Left ventricle myocardium inferior (tissue), 1 donor: ENCODE data around the gene NAALADL1. TPM values are rescaled to one million over a fixed set of nuclear protein-coding genes. Genes with fewer than 3 reads are reported as not detected.
A peak's percentile ranks its signal among the peaks of the same experiment; 100 is the strongest.

ENCODE experiments used
- DNase-seq: peaks from one replicate; pipeline ENCODE4 v3.0.0-alpha.2; 2020
- H3K27ac ChIP-seq: fragments of 200-600 bp; replicated peaks from 2 replicates; pipeline ENCODE4 v1.8.0; 2021
- H3K27me3 ChIP-seq: fragments of 200-600 bp; 2 replicates; pipeline ENCODE4 v1.8.0; 2021; ENCODE audit warnings: low read depth
- H3K36me3 ChIP-seq: fragments of 200-600 bp; 2 replicates; pipeline ENCODE4 v1.8.0; 2021
- H3K4me1 ChIP-seq: fragments of 200-600 bp; 2 replicates; pipeline ENCODE4 v1.8.0; 2021
- H3K4me3 ChIP-seq: fragments of 200-600 bp; 2 replicates; pipeline ENCODE4 v1.8.0; 2021; ENCODE audit warnings: mild to moderate bottlenecking, moderate library complexity
- H3K9me3 ChIP-seq: fragments of 200-600 bp; replicated peaks from 2 replicates; pipeline ENCODE4 v1.8.0; 2021
- CTCF ChIP-seq: fragments of 200-600 bp; IDR thresholded peaks from 2 replicates; pipeline ENCODE4 v1.8.0; 2021; ENCODE audit warnings: antibody characterized with exemption, mild to moderate bottlenecking, borderline replicate concordance
- intact Hi-C: fragments of 100-400 bp; cut with micrococcal nuclease; formaldehyde crosslinking; loops from one replicate; pipeline ENCODE4 v1.11.0; 2022
- total RNA-seq: library from RNA; stranded (reverse); fragmentation: NEBNext Ultra II Directional; extraction: Animal tissue kit (Norgen Biotek cat#: 25700); gene quantifications from one replicate; pipeline ENCODE4 v1.2.1, GENCODE V29; 2021
- donor health status: DM: no; HTN: yes; CAD: no; lungs with severe emphysema.

NAALADL1 gene
- total RNA-seq, 1 donor from 2014 or later: 4.8 TPM

- Histone ChIP-seq H3K27ac (no peak overlapping the region), H3K27me3 (no peaks in the 10 kb centered on the region), H3K9me3 (no peaks in the 10 kb centered on the region), H3K36me3 (no peaks in the 10 kb centered on the region), H3K4me3 (no peak overlapping the region), H3K4me1 (peaks cover 1% of the 10 kb centered on the region)
- DNase-seq: no peak
- peak; percentile 66 for TF ChIP-seq CTCF
- intact Hi-C loops: no loop called here
Observed at GRCh38 chr11:65078151-65078550, 19.8 kb upstream of the NAALADL1 start.

GRCh38 chr11:65077451-65077850 is 19.1 kb upstream of the NAALADL1 start:
- no peak overlapping the region for H3K27ac ChIP-seq
- intact Hi-C loops: no loop called here

GRCh38 chr11:65072631-65072966 is 14.2 kb upstream of the NAALADL1 start:
- Histone ChIP-seq H3K36me3 (no peaks in the 10 kb centered on the region), H3K27me3 (no peaks in the 10 kb centered on the region), H3K4me3 (no peak overlapping the region), H3K4me1 (no peaks in the 10 kb centered on the region), H3K9me3 (no peaks in the 10 kb centered on the region), H3K27ac (no peak overlapping the region)
- intact Hi-C loops: no loop called here
- TF ChIP-seq CTCF: no peak
- no peak for DNase-seq

More at GRCh38 chr11:65077451-65077850, 19.1 kb upstream of the NAALADL1 start:
- DNase-seq: no peak
- H3K4me1 ChIP-seq: no peaks in the 10 kb centered on the region
- H3K9me3 ChIP-seq: no peaks in the 10 kb centered on the region
- H3K27me3 ChIP-seq: no peaks in the 10 kb centered on the region
- H3K4me3 ChIP-seq: no peak overlapping the region
- no peaks in the 10 kb centered on the region for H3K36me3 ChIP-seq
- TF ChIP-seq CTCF: no peak

- Histone ChIP-seq H3K27ac (no peak overlapping the region), H3K4me1 (no peaks in the 10 kb centered on the region), H3K9me3 (no peaks in the 10 kb centered on the region), H3K27me3 (no peaks in the 10 kb centered on the region), H3K4me3 (no peak overlapping the region), H3K36me3 (no peaks in the 10 kb centered on the region)
- TF ChIP-seq CTCF: no peak
- intact Hi-C loops: no loop called here
- DNase-seq: no peak
Observed at GRCh38 chr11:65071907-65072630, 13.7 kb upstream of the NAALADL1 start.

GRCh38 chr11:65069217-65069616 is 10.9 kb upstream of the NAALADL1 start:
- DNase-seq: no peak
- intact Hi-C loops: no loop called here
- Histone ChIP-seq H3K36me3 (no peaks in the 10 kb centered on the region), H3K27me3 (no peaks in the 10 kb centered on the region), H3K4me3 (no peak overlapping the region), H3K4me1 (no peaks in the 10 kb centered on the region), H3K9me3 (no peaks in the 10 kb centered on the region), H3K27ac (no peak overlapping the region)
- TF ChIP-seq CTCF: no peak

- intact Hi-C loops: no loop called here
- no peaks in the 10 kb centered on the region for H3K9me3 ChIP-seq
Observed at GRCh38 chr11:65067446-65067845, 9.1 kb upstream of the NAALADL1 start.

More at GRCh38 chr11:65067446-65067845, 9.1 kb upstream of the NAALADL1 start:
- Histone ChIP-seq H3K27ac (no peak overlapping the region), H3K4me1 (no peaks in the 10 kb centered on the region), H3K4me3 (no peak overlapping the region), H3K27me3 (no peaks in the 10 kb centered on the region), H3K36me3 (no peaks in the 10 kb centered on the region)
- DNase-seq: no peak
- TF ChIP-seq CTCF: no peak
